Chondrocyte (in vitro differentiated cells): Measurements from ENCODE around the gene GNAI2. TPM values are rescaled to one million over a fixed set of nuclear protein-coding genes. Genes with fewer than 3 reads are reported as not detected.
"Not testable (repeated sequence)": the region's sequence is repeated elsewhere in the genome, so short reads cannot be mapped to it uniquely, and the experiment has no call there.

Source experiments
- DNase-seq: peaks from one replicate; pipeline ENCODE4 v3.0.0; 2021; ENCODE audit warnings: mixed read lengths, low spot score
- H3K27ac Mint-ChIP-seq: one replicate; pipeline ENCODE4 v1.8.0; 2021; ENCODE audit warnings: mild to moderate bottlenecking, moderate library complexity, mixed read lengths; ENCODE audit not compliant: unreplicated experiment
- H3K27me3 Mint-ChIP-seq: 2 replicates; pipeline ENCODE4 v1.8.0; 2021; ENCODE audit warnings: low read depth, mixed read lengths
- H3K36me3 Mint-ChIP-seq: 2 replicates; pipeline ENCODE4 v1.8.0; 2021; ENCODE audit warnings: low read depth, mixed read lengths
- H3K4me1 Mint-ChIP-seq: 2 replicates; pipeline ENCODE4 v1.8.0; 2021; ENCODE audit warnings: low read depth, mild to moderate bottlenecking, mixed read lengths
- H3K4me3 Mint-ChIP-seq: one replicate; pipeline ENCODE4 v1.8.0; 2021; ENCODE audit warnings: mild to moderate bottlenecking, moderate library complexity, mixed read lengths; ENCODE audit not compliant: unreplicated experiment
- H3K9me3 Mint-ChIP-seq: 2 replicates; pipeline ENCODE4 v1.8.0; 2021; ENCODE audit warnings: low read depth, mixed read lengths
- total RNA-seq: library from RNA; stranded (reverse); gene quantifications from 3 replicates; pipeline ENCODE4 v1.2.1, GENCODE V29; 2021
- TF ChIP-seq, protein P1 (sequence below): fragments of 200-600 bp; sonication (generic); IDR thresholded peaks from 2 replicates; pipeline ENCODE4 v1.5.0; 2021; ENCODE audit warnings: antibody characterized with exemption, mild to moderate bottlenecking, moderate library complexity

GNAI2 gene
- total RNA-seq, 1 donor from 2014 or later = 444 TPM

DNA sequence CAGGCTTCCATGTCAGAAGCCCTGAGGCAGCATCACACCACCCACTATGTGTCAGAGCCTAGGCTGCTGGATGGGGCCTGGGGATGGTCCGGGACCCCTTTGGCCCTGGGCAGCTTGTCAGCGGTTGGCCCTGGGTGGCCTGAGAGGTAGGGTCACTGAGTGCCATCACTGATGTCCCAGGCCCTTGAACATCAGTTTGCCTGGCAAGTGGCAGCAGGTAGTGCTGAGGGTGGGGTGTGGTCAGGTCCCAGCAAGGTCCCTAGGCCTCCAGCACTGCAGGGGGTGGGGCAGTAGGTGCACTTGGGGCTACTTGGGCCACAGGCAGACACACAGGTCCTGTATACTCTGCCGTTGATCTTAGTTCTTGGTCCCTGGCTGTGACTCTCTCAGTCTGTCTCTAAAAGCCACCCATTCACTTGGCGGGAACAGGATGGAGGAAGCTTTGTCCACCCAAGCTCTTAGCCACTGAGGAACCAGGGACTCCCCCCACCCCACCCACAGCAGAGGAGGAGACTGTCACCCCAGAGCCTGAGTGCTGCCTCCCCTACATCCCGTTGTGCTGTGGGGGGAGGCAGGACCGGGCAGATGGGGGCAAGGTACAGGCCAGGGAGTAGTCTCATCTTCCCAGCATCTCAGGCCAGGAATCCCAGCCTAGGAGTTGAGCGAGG lies 5.8 kb downstream of the GNAI2 start:
- Mint-ChIP-seq H3K4me3 (no peak overlapping the region), H3K27ac (peak overlapping the region; percentile 60), H3K4me1 (peaks cover 72% of the 10 kb centered on the region)

DNA sequence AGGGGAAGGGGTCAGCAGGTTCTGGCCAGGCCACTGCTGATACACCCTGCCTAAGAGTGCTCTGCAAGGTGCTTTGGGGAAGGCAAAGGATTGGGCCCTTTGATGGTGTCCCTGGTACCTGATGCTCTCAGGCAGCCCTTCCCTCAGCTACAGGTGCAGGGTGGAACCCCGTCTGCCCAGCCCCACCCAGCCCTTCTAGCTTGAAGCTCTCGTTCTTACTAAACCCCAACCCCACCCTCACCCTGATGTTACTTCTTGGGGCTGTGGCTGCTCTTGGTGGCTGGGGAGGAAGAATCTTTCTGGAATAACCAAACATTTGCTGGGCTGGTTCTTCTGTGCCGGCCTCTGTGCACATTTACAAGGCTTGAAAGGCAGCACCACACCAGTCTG lies 6.4 kb downstream of the GNAI2 start:
- TF ChIP-seq, protein P1, sequence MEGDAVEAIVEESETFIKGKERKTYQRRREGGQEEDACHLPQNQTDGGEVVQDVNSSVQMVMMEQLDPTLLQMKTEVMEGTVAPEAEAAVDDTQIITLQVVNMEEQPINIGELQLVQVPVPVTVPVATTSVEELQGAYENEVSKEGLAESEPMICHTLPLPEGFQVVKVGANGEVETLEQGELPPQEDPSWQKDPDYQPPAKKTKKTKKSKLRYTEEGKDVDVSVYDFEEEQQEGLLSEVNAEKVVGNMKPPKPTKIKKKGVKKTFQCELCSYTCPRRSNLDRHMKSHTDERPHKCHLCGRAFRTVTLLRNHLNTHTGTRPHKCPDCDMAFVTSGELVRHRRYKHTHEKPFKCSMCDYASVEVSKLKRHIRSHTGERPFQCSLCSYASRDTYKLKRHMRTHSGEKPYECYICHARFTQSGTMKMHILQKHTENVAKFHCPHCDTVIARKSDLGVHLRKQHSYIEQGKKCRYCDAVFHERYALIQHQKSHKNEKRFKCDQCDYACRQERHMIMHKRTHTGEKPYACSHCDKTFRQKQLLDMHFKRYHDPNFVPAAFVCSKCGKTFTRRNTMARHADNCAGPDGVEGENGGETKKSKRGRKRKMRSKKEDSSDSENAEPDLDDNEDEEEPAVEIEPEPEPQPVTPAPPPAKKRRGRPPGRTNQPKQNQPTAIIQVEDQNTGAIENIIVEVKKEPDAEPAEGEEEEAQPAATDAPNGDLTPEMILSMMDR = no peak
- Mint-ChIP-seq H3K4me3 (no peak overlapping the region), H3K4me1 (peaks cover 77% of the 10 kb centered on the region), H3K36me3 (peaks cover 3% of the 10 kb centered on the region), H3K9me3 (no peaks in the 10 kb centered on the region), H3K27ac (peak overlapping the region; percentile 84), H3K27me3 (no peaks in the 10 kb centered on the region)
- no peak for DNase-seq

More for the DNA sequence above, 5.8 kb downstream of the GNAI2 start:
- no peaks in the 10 kb centered on the region for H3K9me3 Mint-ChIP-seq
- TF ChIP-seq, protein P1 = no peak
- no peaks in the 10 kb centered on the region for H3K27me3 Mint-ChIP-seq
- peaks cover 3% of the 10 kb centered on the region for H3K36me3 Mint-ChIP-seq
- DNase-seq = no peak

DNA sequence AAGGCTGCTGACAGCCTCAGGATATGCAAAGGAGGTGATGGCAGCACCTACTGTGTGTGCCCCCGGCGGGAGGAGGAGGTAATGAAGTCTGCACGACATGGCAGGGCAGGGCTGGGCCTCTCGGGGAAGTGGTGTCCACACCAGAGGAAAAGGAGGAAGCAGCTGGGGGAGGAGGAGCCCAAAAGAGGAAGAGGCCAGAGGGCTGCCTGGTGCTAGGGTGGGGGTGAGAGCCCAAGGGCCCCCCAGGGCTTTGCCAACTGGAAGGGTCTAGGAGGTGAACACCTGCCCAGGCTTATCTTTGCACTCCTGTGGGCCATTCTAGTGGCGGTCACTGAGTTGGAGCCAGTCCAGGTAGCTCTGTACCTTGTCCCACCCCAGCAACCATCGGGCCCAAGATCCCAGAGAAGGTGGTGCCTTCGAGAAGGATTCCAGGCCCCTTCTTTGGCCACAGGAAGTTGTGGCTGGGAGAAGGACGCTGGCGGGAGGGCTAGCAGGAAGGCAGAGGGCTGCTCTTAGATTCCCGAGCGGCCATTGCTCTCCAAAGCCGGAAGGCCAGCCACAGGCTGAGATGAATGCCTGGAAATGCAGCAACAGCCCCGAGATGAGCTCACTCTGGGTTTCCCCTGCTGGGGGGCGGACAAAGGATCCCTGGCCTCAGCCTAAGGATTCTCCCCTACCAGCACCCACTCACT lies 7.0 kb downstream of the GNAI2 start:
- no peaks in the 10 kb centered on the region for H3K9me3 Mint-ChIP-seq
- no peaks in the 10 kb centered on the region for H3K27me3 Mint-ChIP-seq
- TF ChIP-seq, protein P1 = no peak
- peaks cover 3% of the 10 kb centered on the region for H3K36me3 Mint-ChIP-seq
- no peak overlapping the region for H3K4me3 Mint-ChIP-seq
- DNase-seq = no peak
- H3K4me1 Mint-ChIP-seq = peaks cover 81% of the 10 kb centered on the region
- H3K27ac Mint-ChIP-seq = peak overlapping the region; percentile 84

DNA sequence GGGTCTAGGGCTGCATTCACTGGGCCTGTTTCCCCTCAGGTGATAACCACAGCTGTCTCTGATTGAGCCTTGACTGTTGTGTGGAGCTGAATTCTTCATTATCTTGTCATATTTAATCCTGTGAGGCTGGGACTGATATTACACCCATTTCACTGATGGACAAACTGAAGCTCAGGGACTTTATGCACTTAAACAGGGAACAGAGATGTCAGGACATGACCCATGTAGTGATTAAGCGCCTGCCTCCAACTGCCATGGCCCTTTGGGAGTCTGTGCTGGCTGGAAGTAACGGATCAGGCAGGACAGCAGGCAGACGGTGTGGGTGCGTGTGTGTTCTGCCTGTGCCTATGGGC lies 7.5 kb downstream of the GNAI2 start:
- Mint-ChIP-seq H3K4me1 (peaks cover 81% of the 10 kb centered on the region), H3K9me3 (no peaks in the 10 kb centered on the region), H3K27me3 (no peaks in the 10 kb centered on the region), H3K27ac (peak overlapping the region; percentile 84), H3K36me3 (peaks cover 3% of the 10 kb centered on the region), H3K4me3 (no peak overlapping the region)
- TF ChIP-seq, protein P1 = no peak
- no peak for DNase-seq

DNA sequence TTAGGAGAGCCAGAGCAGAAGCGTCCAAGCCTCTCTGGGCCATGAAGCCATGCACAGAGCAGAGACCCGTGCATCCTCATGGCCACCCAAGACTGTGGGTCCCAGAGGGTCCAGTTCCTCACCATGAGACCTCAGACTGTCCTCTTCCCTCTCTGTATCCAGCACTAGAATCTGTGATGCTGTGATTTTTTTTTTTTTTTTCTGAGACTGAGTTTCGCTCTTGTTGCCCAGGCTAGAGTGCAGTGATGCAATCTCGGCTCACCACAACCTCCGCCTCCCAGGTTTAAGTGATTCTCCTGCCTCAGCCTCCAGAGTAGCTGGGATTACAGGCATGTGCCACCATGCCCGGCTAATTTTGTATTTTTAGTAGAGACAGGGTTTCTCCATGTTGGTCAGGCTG lies 8.8 kb downstream of the GNAI2 start:
- H3K4me3 Mint-ChIP-seq, H3K36me3 Mint-ChIP-seq, DNase-seq, H3K9me3 Mint-ChIP-seq, H3K27me3 Mint-ChIP-seq: not testable (repeated sequence)
- Mint-ChIP-seq H3K4me1 (peaks cover 80% of the 10 kb centered on the region), H3K27ac (peak overlapping the region; percentile 98)
